ENCODE measurements around the gene DRD4.

Gene DRD4

GRCh38 chr11:680476-680875, 43.4 kb downstream of the DRD4 start:
- Histone ChIP-seq H3K36me3 (peaks cover 30 to 88% (median 42%) of the 10 kb centered on the region in 3 donors), H3K4me1 (no peaks in the 10 kb centered on the region), H3K27ac (no peak overlapping the region), H3K4me3 (no peak overlapping the region), H3K9me3 (no peaks in the 10 kb centered on the region), H3K27me3 (no peaks in the 10 kb centered on the region)
- DNase-seq, result no peak
- no peak for TF ChIP-seq CTCF (IDR thresholded peaks at IDR 0.05)
- intact Hi-C loops (cut with DNase I; ENCODE audit: low total_unique reads), result no loop called here

GRCh38 chr11:680970-681369, 43.9 kb downstream of the DRD4 start:
- DNase-seq, result no peak
- Histone ChIP-seq H3K4me3 (no peak overlapping the region), H3K9me3 (no peaks in the 10 kb centered on the region), H3K27me3 (no peaks in the 10 kb centered on the region), H3K4me1 (no peaks in the 10 kb centered on the region), H3K36me3 (peaks cover 30 to 91% (median 46%) of the 10 kb centered on the region in 3 donors), H3K27ac (no peak overlapping the region)
- intact Hi-C loops (cut with DNase I; ENCODE audit: low total_unique reads), result no loop called here
- TF ChIP-seq CTCF (IDR thresholded peaks at IDR 0.05), result no peak

- H3K27me3 ChIP-seq, result no peaks in the 10 kb centered on the region
- peaks cover 36 to 86% (median 62%) of the 10 kb centered on the region in 3 donors for H3K36me3 ChIP-seq
- no peak overlapping the region for H3K4me3 ChIP-seq
- no peaks in the 10 kb centered on the region for H3K9me3 ChIP-seq
- H3K4me1 ChIP-seq, result peaks cover 0 to 3% (median 0%) of the 10 kb centered on the region in 4 donors
- no peak for TF ChIP-seq CTCF (IDR thresholded peaks at IDR 0.05)
- no peak for DNase-seq
- intact Hi-C loops (cut with DNase I; ENCODE audit: low total_unique reads), result no loop called here
- H3K27ac ChIP-seq, result no peak overlapping the region
These were observed 49.6 kb downstream of the DRD4 start for GRCh38 chr11:686451-687243.

- no peak overlapping the region for H3K4me3 ChIP-seq
- H3K27ac ChIP-seq, result no peak overlapping the region
- H3K36me3 ChIP-seq, result peaks cover 36 to 75% (median 56%) of the 10 kb centered on the region in 3 donors
- no peak for TF ChIP-seq CTCF (IDR thresholded peaks at IDR 0.05)
- no peak for DNase-seq
- no peaks in the 10 kb centered on the region for H3K9me3 ChIP-seq
- H3K27me3 ChIP-seq, result no peaks in the 10 kb centered on the region
- intact Hi-C loops (cut with DNase I; ENCODE audit: low total_unique reads), result no loop called here
- H3K4me1 ChIP-seq, result peaks cover 0 to 10% (median 0%) of the 10 kb centered on the region in 4 donors
These were observed 50.7 kb downstream of the DRD4 start for GRCh38 chr11:687751-688150.

GRCh38 chr11:688681-689080, 51.6 kb downstream of the DRD4 start:
- no peak for DNase-seq
- no peak overlapping the region for H3K4me3 ChIP-seq
- peaks cover 32 to 67% (median 53%) of the 10 kb centered on the region in 3 donors for H3K36me3 ChIP-seq
- H3K4me1 ChIP-seq, result peaks cover 0 to 19% (median 4%) of the 10 kb centered on the region in 4 donors
- no peak overlapping the region for H3K27ac ChIP-seq
- TF ChIP-seq CTCF (IDR thresholded peaks at IDR 0.05), result no peak
- H3K9me3 ChIP-seq, result no peaks in the 10 kb centered on the region
- no peaks in the 10 kb centered on the region for H3K27me3 ChIP-seq
- intact Hi-C loops (cut with DNase I; ENCODE audit: low total_unique reads), result no loop called here
